Stimulated activated CD8-positive, alpha-beta memory T cell treated with anti-CD3 and anti-CD28 coated beads, Interleukin-4, amount 100 ng/mL, for 4 hours (primary cell): ENCODE data around the gene CABP7.

ENCODE experiments used
- DNase-seq, 2 donors: peaks; one replicate each; pipeline ENCODE4 v3.0.0-alpha.2; 2020; ENCODE audit warnings: low read depth in 2 of 2, low spot score in 1 of 2

The CABP7 gene

GRCh38 chr22:29722587-29722986 lies 2.8 kb downstream of the CABP7 start:
- DNase-seq = no peak

- no peak for DNase-seq
Measured at GRCh38 chr22:29723766-29724165, 4.0 kb downstream of the CABP7 start.

DNA sequence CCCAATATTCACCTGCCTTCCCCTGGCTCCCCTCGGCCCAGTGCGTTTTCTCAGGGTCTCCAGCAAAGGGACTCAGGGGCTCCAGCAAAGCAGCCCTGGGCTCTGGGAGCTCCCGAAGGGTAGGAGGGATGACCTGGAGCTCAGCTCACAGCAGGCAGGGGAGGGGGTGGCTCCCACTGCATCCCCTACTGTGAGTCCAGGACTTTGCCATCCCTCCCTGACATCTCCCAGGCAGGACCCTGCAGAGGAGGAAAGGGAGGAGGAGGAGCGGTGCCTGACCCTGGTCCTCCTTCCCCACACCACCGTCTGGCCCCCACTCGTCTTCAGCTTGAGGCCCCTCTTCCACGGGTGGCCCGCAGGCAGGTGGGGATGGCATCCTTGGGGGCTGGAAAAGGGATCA lies 5.0 kb downstream of the CABP7 start:
- no peak for DNase-seq

DNA sequence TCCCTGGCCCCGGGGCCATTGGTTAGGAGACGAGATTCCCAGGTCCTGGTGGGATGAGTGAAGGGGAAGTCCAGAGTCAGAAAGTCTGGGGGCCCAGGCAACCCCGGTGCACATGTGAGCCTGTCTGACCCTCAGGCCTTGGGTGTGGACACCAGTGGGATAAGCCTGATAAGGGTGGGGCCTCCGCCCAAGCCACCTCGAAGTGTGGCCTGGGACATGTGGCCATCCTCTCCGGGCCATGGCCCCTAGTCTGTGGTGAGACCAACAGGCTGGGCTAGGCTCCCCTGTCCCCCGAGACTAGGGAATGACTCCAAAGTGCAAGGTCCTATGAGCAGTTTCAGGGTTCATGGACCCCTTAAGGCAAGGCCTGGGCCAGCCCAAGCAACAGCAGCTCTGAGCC lies 6.3 kb downstream of the CABP7 start:
- no peak for DNase-seq

DNA sequence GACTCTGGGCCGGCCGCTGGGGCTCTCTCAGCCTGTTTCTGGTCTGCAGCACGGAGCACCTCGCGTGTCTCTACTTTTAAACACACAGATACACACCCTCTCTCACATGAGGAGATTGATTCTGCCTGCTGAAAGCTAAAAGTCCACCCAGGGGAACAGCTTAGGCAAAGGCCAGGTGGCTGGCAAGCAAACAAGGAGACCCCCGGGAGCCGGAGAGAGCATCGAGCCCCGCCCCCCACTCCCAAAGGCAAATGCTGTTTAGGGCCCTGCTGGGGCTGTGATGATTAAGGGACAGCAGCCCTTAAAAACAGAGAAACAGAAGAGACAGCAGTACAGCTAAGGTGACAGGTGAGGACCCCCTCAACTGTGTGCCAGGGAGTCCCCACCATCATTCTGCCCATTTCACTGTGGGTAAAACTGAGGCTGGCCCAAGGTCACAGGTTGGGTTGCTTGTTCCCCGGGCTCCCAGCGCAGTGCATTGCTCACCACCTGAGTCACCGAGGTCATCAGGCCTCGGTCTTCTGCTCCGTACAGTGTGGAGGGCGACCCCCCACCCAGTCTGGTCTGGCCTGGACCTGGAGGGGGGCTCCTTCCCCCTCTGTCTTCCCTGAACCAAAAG lies 6.8 kb downstream of the CABP7 start:
- no peak for DNase-seq

- no peak for DNase-seq
Measured at GRCh38 chr22:29727131-29727523, 7.3 kb downstream of the CABP7 start.

- no peak for DNase-seq
Measured at GRCh38 chr22:29729161-29729560, 9.4 kb downstream of the CABP7 start.

DNA sequence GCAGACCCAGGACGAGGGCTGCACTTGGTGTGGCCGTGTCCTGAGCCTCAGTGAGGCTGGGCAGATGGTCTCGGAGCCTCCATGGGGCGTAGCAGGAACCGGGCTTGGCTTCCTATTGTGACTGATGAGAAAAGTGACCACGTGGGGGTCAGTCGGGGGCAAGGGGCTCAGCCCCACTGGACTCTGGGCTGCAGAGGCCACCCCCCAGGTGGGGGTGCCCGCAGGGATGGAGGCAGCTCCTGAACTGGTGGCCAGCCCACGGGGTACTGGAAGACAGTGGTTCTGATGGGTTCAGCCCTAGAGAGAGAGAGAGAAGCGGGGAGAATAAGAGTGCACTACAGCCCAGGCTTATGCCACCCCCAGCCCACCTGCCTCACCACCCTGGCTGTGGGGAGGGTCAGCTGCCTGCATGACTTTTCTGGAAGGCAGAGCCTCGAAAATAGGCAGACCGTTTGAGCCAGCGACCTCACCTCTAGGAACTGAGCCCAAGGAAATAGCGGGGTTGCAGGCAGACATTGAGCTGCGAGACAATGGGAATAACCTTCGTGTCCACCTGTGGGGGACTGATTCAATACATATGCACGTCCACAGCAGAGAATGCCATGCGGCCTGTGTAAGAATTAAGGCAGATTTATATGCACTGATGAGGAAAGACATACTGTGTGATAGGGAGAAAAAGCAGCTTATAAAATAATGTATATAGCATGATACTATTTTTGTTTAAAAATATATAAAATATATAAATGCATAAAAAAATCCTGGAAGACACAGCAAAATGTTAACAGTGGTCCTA lies 11.5 kb downstream of the CABP7 start:
- DNase-seq = no peak

DNA sequence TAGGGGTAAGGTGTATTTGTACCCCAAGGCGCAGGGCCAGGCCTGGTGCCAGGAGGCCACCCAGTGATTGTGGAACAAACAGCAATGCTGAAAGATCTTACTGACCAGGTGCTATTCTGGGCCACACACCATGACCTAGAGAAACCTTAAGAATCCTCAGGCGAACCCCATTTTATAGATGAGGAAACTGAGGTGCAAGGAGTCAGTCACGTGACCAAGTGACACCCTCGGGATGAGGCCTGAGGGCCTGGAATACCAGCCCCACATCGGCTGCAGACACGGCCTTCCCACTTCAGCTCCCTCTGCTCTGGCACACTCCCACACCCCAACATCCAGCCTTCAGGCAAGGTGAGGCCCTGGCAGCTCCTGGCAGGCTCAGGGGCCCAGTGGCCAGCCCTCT lies 13.1 kb downstream of the CABP7 start:
- no peak for DNase-seq

DNA sequence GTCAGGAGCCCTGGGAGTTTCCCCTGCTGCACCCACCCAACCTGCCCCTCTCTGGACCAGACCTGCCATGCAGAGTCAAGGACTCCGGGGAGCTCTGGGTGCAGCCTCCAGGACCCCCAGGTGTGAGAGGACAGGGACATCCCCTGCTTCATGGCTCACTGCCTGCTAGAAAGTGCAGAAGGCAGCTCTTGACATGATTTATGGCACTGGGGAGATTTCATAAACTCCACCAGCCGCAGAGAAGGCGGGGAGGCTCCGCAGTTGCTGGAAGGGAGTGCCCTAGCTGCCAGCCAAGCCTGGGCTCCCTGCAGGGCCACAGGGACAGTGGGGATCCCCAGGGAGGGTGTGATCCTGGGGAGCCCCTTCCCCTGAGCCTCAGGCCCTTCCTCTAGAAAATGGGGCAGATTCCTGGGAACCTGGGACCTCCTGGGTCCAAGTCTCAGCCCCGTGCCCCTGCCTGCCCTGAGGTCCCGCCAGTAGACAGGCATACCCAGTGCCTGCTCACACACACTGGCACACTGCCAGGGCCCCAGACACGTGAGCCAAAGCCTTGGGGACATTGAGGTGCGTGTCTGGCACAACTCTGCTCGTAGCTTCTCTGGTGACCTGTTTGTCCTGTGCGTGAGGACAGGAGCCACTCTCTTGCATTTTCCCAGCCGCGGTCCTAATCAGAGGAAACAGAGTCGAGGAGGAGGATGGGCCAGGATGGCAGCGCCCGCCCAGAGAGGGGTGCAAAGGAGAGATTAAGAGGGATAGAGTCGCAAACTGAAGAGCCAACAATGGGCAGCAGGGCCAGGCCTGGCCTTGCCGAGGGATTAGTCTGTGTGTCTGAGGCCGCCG lies 13.8 kb downstream of the CABP7 start:
- no peak for DNase-seq

GRCh38 chr22:29734406-29734805 lies 14.6 kb downstream of the CABP7 start:
- no peak for DNase-seq

- DNase-seq = no peak
Measured at GRCh38 chr22:29734838-29735237, 15.0 kb downstream of the CABP7 start.

DNA sequence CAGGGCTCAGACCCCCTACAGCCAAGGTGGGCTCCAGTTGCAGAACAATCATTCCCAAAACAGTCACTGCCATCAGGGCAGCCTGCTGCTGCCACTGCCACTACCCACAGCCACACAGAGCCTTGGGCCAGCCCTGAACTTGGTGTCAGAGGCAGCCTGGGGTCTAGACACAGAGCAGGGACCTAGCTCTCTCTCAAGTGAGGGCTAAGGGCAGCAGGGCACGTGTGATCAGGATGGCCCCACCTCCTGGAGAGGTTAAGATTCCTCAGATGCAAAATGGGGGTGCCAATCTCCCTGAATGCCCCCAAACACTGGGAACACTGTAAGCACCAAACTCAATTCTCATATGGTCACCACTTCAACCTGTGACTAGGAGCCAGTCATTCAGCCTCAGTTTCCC lies 15.6 kb downstream of the CABP7 start:
- no peak for DNase-seq

DNA sequence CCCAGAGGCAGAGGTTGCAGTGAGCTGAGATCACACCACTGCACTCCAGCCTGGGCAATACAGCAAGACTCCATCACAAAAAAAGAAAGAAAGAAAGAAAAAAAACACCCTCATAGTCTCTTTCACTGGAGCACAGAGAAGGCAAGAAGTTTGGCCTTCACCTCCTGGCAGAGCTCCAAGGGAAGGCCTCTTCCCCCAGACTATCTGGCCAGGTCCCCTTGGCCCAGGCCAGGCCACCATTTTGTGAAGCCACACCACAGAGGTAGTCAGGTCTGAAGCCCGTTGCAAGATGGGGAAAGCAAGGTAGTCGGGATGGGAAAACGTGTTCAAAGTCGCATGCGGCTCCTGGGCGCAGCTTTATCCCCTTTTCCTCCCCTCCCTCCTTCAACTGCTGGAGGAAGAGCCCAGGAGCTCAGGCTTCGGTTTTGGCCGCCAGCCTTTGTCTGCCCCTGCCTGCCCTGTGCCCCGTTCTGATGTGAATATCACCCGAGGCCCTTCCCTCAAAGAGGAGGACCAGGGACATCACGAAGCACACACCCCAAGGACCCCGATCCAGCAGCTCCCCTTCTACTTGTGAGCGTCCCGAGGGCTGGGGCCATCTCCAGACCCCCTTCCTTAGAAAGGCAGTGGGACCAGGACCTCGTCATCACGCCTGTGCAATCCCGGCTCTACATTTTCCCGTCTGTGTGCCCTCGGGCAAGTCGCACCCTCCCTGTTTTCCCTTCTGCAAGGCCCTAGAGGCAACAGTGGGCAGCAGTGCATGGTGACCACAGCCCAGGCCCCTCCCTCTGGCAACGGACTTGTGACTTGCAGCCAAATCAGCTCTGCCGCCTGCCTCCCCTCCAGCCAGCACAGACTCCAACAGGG lies 17.7 kb downstream of the CABP7 start:
- no peak for DNase-seq

GRCh38 chr22:29738118-29738815 lies 18.5 kb downstream of the CABP7 start:
- DNase-seq = no peak

- no peak for DNase-seq
Measured at GRCh38 chr22:29739346-29739875, 19.6 kb downstream of the CABP7 start.

DNA sequence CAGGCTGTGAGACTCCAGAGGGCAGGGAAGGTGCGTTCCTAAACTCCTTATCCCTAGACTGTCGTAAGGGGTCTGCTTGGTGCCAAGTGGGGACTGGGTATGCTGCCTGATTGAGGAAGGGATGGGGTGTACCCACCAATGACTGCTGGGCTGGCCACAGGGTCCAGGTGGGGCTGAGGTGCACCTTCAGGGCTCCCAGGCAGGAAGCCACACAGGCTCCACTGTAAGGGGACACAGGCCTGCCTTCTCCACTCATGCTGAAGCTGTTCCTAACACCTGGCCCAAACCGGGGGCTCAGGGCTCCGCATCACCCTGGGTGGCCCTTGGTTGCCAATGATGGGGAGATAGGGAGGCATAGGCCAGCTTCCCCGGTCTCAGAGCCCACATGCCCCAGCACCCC lies 20.4 kb downstream of the CABP7 start:
- no peak for DNase-seq

GRCh38 chr22:29741926-29742325 lies 22.1 kb downstream of the CABP7 start:
- DNase-seq = no peak

DNA sequence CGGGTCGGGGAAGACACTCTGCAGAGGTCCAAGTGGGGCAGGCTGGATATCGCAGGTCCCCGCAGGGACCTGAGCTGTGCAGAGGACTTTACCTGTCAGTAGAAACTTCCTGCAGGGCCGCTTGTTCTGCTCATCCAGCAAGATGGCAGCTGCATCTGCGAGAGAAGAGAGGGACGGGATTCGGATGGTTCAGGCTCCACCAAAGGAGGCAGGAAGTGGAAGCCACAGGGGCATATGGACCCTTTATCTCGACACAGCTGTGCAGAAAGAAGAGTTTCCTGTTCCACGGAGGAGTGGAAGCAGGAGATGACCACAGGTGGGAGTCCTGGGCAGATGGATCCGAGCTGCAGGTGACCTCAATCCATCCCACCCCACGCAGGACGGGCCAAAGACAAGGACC lies 22.5 kb downstream of the CABP7 start:
- no peak for DNase-seq

DNA sequence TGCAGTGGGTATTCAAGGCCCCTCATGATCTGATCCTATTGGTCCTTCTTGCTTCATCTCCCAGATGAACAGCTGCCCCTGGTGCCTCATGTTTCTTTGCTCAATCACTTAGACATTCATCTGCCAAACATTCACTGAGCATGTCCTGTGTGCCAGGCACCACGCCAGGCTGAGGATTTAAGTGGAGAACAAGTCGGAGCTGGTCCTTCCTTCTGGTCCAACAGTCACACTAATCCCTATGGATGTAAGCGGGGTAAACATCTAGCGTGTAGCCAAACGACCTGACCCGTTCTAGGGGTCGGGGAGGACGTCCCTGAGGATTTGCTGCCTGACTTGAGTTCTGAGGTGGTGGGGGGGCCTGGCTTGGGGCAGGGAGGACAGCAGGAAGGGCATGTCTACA lies 25.1 kb downstream of the CABP7 start:
- DNase-seq = no peak
